H1 (cell line): ENCODE results near the gene NMRK2. TPM values are rescaled to one million over a fixed set of nuclear protein-coding genes. Genes with fewer than 3 reads are reported as not detected.

Experiments used
- CTCF ChIA-PET: fragments of 300-600 bp; sonication (Branson Sonifier 250); formaldehyde crosslinking; loops from one replicate; lab custom pipeline; 2021; ENCODE audit not compliant: partially characterized antibody; lab: Charles Lee
- POLR2A ChIA-PET: fragments of 300-600 bp; sonication (Branson Sonifier 250); formaldehyde crosslinking; loops from one replicate; lab custom pipeline; 2021; ENCODE audit warnings: inconsistent platforms; ENCODE audit not compliant: partially characterized antibody; lab: Charles Lee
- DNase-seq, 2 experiments: peaks; one replicate each; pipeline versions ENCODE4 v3.0.0 to v3.0.0-alpha.2; 2010 to 2022; ENCODE audit warnings: low spot score in 2 of 2, low read depth in 1 of 2, mixed read lengths in 1 of 2
- FAIRE-seq: peaks from 2 replicates; lab custom pipeline; 2011; peaks lifted over from hg19 to GRCh38; lab: Jason Lieb, UNC
- H2AFZ ChIP-seq: 2 replicates; pipeline ENCODE4 v1.8.1; 2012; ENCODE audit warnings: low read length, inconsistent platforms
- H2AK5ac ChIP-seq: 2 replicates; pipeline ENCODE4 v1.6.1; 2013; ENCODE audit warnings: low read depth, low read length
- H2BK120ac ChIP-seq: replicated peaks from 2 replicates; pipeline ENCODE3; 2013; ENCODE audit warnings: low read depth, low read length, inconsistent platforms
- H2BK12ac ChIP-seq: 2 replicates; pipeline ENCODE4 v1.6.1; 2013; ENCODE audit warnings: low read depth, low read length
- H2BK15ac ChIP-seq: 2 replicates; pipeline ENCODE4 v1.6.1; 2013; ENCODE audit warnings: low read length
- H2BK20ac ChIP-seq: 2 replicates; pipeline ENCODE4 v1.6.1; 2013; ENCODE audit warnings: low read length
- H2BK5ac ChIP-seq: 2 replicates; pipeline ENCODE4 v1.6.1; 2013; ENCODE audit warnings: low read depth, low read length
- H3K14ac ChIP-seq: 2 replicates; pipeline ENCODE4 v1.6.1; 2013; ENCODE audit warnings: inconsistent platforms; ENCODE audit not compliant: insufficient read length
- H3K18ac ChIP-seq: 2 replicates; pipeline ENCODE4 v1.6.1; 2013; ENCODE audit warnings: low read length; ENCODE audit errors: extremely low read depth
- H3K23ac ChIP-seq: 2 replicates; pipeline ENCODE4 v1.6.1; 2013; ENCODE audit warnings: inconsistent platforms; ENCODE audit not compliant: insufficient read length
- H3K23me2 ChIP-seq: 2 replicates; pipeline ENCODE4 v1.6.1; 2013; ENCODE audit warnings: low read depth, low read length
- H3K27ac ChIP-seq: 2 replicates; pipeline ENCODE4 v1.6.1; 2011; ENCODE audit warnings: low read depth, low read length, inconsistent platforms
- H3K27me3 ChIP-seq, 4 experiments: replicated peaks in 1 of 4; 1 replicate in 1 of 4; 2 replicates in 3 of 4; pipeline versions ENCODE4 v1.6.1 to v1.8.1; 2011 to 2013; ENCODE audit warnings: low read length in 3 of 4, mild to moderate bottlenecking in 3 of 4, inconsistent platforms in 2 of 4, mixed read lengths in 2 of 4, moderate library complexity in 1 of 4; ENCODE audit not compliant: control insufficient read depth in 3 of 4, insufficient read depth in 3 of 4; ENCODE audit errors: extremely low read depth in 1 of 4
- H3K36me3 ChIP-seq, 4 experiments: 2 replicates each; pipeline versions ENCODE4 v1.6.1 to v1.8.1; 2011 to 2013; ENCODE audit warnings: mild to moderate bottlenecking in 4 of 4, low read length in 3 of 4, moderate library complexity in 2 of 4, control low read depth in 1 of 4, inconsistent platforms in 1 of 4; ENCODE audit not compliant: insufficient read depth in 4 of 4, control insufficient read depth in 2 of 4
- H3K4ac ChIP-seq: replicated peaks from 2 replicates; pipeline ENCODE3; 2013; ENCODE audit warnings: low read length, low read depth, mixed read lengths, inconsistent platforms; ENCODE audit not compliant: insufficient read length
- H3K4me1 ChIP-seq, 4 experiments: replicated peaks in 1 of 4; 1 replicate in 1 of 4; 2 replicates in 3 of 4; pipeline versions ENCODE4 v1.6.1 to v1.8.1; 2011 to 2013; ENCODE audit warnings: low read length in 3 of 4, inconsistent platforms in 2 of 4, mixed read lengths in 1 of 4; ENCODE audit not compliant: insufficient read depth in 4 of 4, control insufficient read depth in 3 of 4
- H3K4me2 ChIP-seq, 2 experiments: 2 replicates each; pipeline versions ENCODE4 v1.6.1 to v1.8.1; 2011 to 2013; ENCODE audit warnings: low read depth in 2 of 2, low read length in 2 of 2, control low read depth in 1 of 2, inconsistent platforms in 1 of 2, mild to moderate bottlenecking in 1 of 2; ENCODE audit not compliant: insufficient read depth in 1 of 2
- H3K4me3 ChIP-seq, 4 experiments: fragments of 200-600, 300-600 bp in 1 of 4; sonication (generic), shearing (Covaris generic), sonication (Bioruptor Twin) in 1 of 4; 2 replicates each; pipeline versions ENCODE4 v1.5.1 to v1.8.1; 2011 to 2016; ENCODE audit warnings: low read length in 4 of 4, low read depth in 3 of 4, control low read depth in 2 of 4, inconsistent platforms in 2 of 4, mild to moderate bottlenecking in 2 of 4, mixed read lengths in 1 of 4, moderate library complexity in 1 of 4; ENCODE audit not compliant: insufficient read depth in 2 of 4; ENCODE audit errors: extremely low read depth in 1 of 4
- H3K56ac ChIP-seq: replicated peaks from 2 replicates; pipeline ENCODE3; 2013; ENCODE audit warnings: low read depth, mild to moderate bottlenecking, mixed read lengths, low read length, inconsistent platforms; ENCODE audit not compliant: insufficient read length
- H3K79me1 ChIP-seq: 2 replicates; pipeline ENCODE4 v1.6.1; 2013; ENCODE audit warnings: low read depth, low read length, control low read depth
- H3K79me2 ChIP-seq, 2 experiments: 2 replicates each; pipeline versions ENCODE4 v1.6.1 to v1.8.1; 2012 to 2013; ENCODE audit warnings: low read length in 2 of 2, mild to moderate bottlenecking in 2 of 2, inconsistent platforms in 1 of 2; ENCODE audit not compliant: insufficient read depth in 2 of 2, control insufficient read depth in 1 of 2
- H3K9ac ChIP-seq, 4 experiments: replicated peaks in 1 of 4; 1 replicate in 1 of 4; 2 replicates in 3 of 4; pipeline versions ENCODE4 v1.6.1 to v1.8.1; 2011 to 2013; ENCODE audit warnings: low read depth in 3 of 4, low read length in 3 of 4, control low read depth in 2 of 4, mild to moderate bottlenecking in 2 of 4, moderate library complexity in 2 of 4, inconsistent platforms in 1 of 4; ENCODE audit errors: extremely low read depth in 1 of 4
- H3K9me3 ChIP-seq, 2 experiments: 2 replicates each; pipeline versions ENCODE4 v1.6.1 to v1.8.1; 2012 to 2013; ENCODE audit warnings: mild to moderate bottlenecking in 2 of 2, moderate library complexity in 2 of 2, control low read depth in 1 of 2, inconsistent platforms in 1 of 2, low read depth in 1 of 2, low read length in 1 of 2, mixed read lengths in 1 of 2; ENCODE audit not compliant: insufficient read depth in 2 of 2
- H4K20me1 ChIP-seq, 2 experiments: replicated peaks in 1 of 2; 2 replicates each; pipeline versions ENCODE3 to v1.8.1; 2011 to 2013; ENCODE audit warnings: inconsistent platforms in 2 of 2, low read length in 2 of 2, mild to moderate bottlenecking in 1 of 2; ENCODE audit not compliant: insufficient read depth in 2 of 2, control insufficient read depth in 1 of 2
- H4K5ac ChIP-seq: 2 replicates; pipeline ENCODE4 v1.6.1; 2013; ENCODE audit warnings: low read length, low read depth, mixed read lengths, inconsistent platforms; ENCODE audit not compliant: insufficient read length
- H4K8ac ChIP-seq: 2 replicates; pipeline ENCODE4 v1.8.0; 2013; ENCODE audit warnings: mild to moderate bottlenecking, moderate library complexity, low read length, inconsistent platforms; ENCODE audit not compliant: insufficient read depth; ENCODE audit errors: extremely low read depth
- H4K91ac ChIP-seq: replicated peaks from 2 replicates; pipeline ENCODE3; 2013; ENCODE audit warnings: low read length, mixed read lengths, inconsistent platforms; ENCODE audit not compliant: insufficient read length
- JUND ChIP-seq: IDR thresholded peaks from 2 replicates; pipeline ENCODE4 v1.6.1; 2011; ENCODE audit warnings: mild to moderate bottlenecking, improper control_type of control experiment, low read length
- NANOG ChIP-seq: IDR thresholded peaks from 2 replicates; pipeline ENCODE4 v1.6.1; 2011; ENCODE audit warnings: low read length, low read depth, mild to moderate bottlenecking, inconsistent platforms; ENCODE audit not compliant: insufficient read depth, poor library complexity, severe bottlenecking
- whole genome bisulfite sequencing, 2 experiments: shearing (Covaris generic) in 1 of 2; methylation state at CpG; one replicate each; pipeline versions ENCODE4 v1.1.6 to v1.1.7; 2013 to 2015; ENCODE audit warnings: low lambda C conversion rate in 2 of 2, mixed read lengths in 2 of 2, inconsistent platforms in 1 of 2, low coverage in 1 of 2, missing lambda C conversion rate in 1 of 2; ENCODE audit not compliant: insufficient replicate concordance in 2 of 2, insufficient coverage in 1 of 2, insufficient read length in 1 of 2; ENCODE audit errors: extremely low coverage in 1 of 2, missing lambda C conversion rate in 1 of 2; 5-methylcytosine and 5-hydroxymethylcytosine counted together
- polyA plus RNA-seq, 7 experiments: library from polyadenylated mRNA; depleted of rRNA in 3 of 7; stranded (reverse) in 5 of 7; unstranded in 2 of 7; fragments of >200 nt in 5 of 7; fragments of 200-250 nt in 2 of 7; gene quantifications; 1 replicate in 5 of 7; 2 replicates in 1 of 7; 4 replicates in 1 of 7; pipeline versions ENCODE4 v1.2.1 to v1.2.3, GENCODE V29; 2011 to 2013; ENCODE audit warnings: missing spikeins in 2 of 7, mixed read lengths in 2 of 7
- total RNA-seq: library from RNA; stranded (reverse); fragmentation: NEBNext Ultra II Directional; extraction: Animal tissue kit (Norgen Biotek cat#: 25700); gene quantifications from 2 replicates; pipeline ENCODE4 v1.2.1, GENCODE V29; 2021

Gene NMRK2
- total and polyA plus RNA-seq, 2 of the 8 experiments (the other 6 are each of a cell fraction or from before 2014, with no cell fraction given), result 87.4 to 206 TPM

GRCh38 chr19:3945838-3946237 lies 13.0 kb downstream of the NMRK2 start:
- Histone ChIP-seq H3K4me1 (peaks cover 0 to under 1% (median 0%) of the 10 kb centered on the region in 4 experiments; a peak in 2 of 7 replicates), H3K14ac (no peak overlapping the region), H2BK15ac (no peak overlapping the region), H3K79me2 (no peaks in the 10 kb centered on the region), H2BK20ac (no peak overlapping the region), H3K36me3 (peaks cover 2 to 19% (median 8%) of the 10 kb centered on the region in 4 experiments; a peak in 5 of 8 replicates), H3K4ac (no peak overlapping the region), H3K27ac (no peak overlapping the region)
- TF ChIP-seq JUND (0 out of 2 replicates have a peak, but pooled peaks have one; percentile 11), NANOG (no peak)
- TF ChIP-seq, all 59 proteins: peak for 1
- H2BK120ac ChIP-seq, result no peak overlapping the region
- no peak overlapping the region for H3K23ac ChIP-seq
- CTCF ChIA-PET, result interaction anchor here (1.2 to 1.5 kb wide), 2 partner anchors 13 kb away, joined by 3 to 6 read pairs; partner anchors contain the start of gene NMRK2
- H3K79me1 ChIP-seq, result no peaks in the 10 kb centered on the region
- no peak overlapping the region for H4K91ac ChIP-seq
- DNase-seq, result no peak
- peaks cover 0 to 2% of the 10 kb centered on the region in 2 experiments for H4K20me1 ChIP-seq
- no peak overlapping the region for H2BK12ac ChIP-seq
- H3K27me3 ChIP-seq, result no peaks in the 10 kb centered on the region
- no peak overlapping the region for H3K56ac ChIP-seq
- FAIRE-seq, result no peak
- WGBS, 2 experiments, result 74% methylated on average over 2 of the region's 2 CpGs; no CpG with 5 or more reads in 1 of the 2 experiments
- H3K4me3 ChIP-seq, result no peak overlapping the region
- no peak overlapping the region for H2AK5ac ChIP-seq
- no peak overlapping the region for H2BK5ac ChIP-seq
- H3K9me3 ChIP-seq, result no peaks in the 10 kb centered on the region
- H3K4me2 ChIP-seq, result no peak overlapping the region
- H3K9ac ChIP-seq, result no peak overlapping the region
- no peaks in the 10 kb centered on the region for H3K23me2 ChIP-seq
- H4K8ac ChIP-seq, result no peak overlapping the region
- no peak overlapping the region for H3K18ac ChIP-seq
- POLR2A ChIA-PET, result interaction anchor here (1.0 to 2.6 kb wide), 6 partner anchors 9 to 40 kb away, joined by 3 to 12 read pairs (median 6); partner anchors contain the start of genes EEF2 and NMRK2
- H2AFZ ChIP-seq, result no peak overlapping the region
- H4K5ac ChIP-seq, result no peak overlapping the region
